HCT116 (cell line): Measurements from ENCODE around the gene BTBD16. TPM values are rescaled to one million over a fixed set of nuclear protein-coding genes. Genes with fewer than 3 reads are reported as not detected.

ENCODE experiments used
- ATAC-seq: fragments of 200-7000 bp; cut with Tn5 transposase; 2 replicates; pipeline ENCODE4 v1.9.1; 2020; ENCODE audit warnings: mild to moderate bottlenecking, moderate library complexity
- BruUV-seq: library from RNA; stranded (reverse); fragments of 400-500 nt; replicated peaks from 2 replicates; lab custom pipeline; 2021; lab: Mats Ljungman, UMichigan
- CTCF ChIA-PET: fragments of 300-600 bp; sonication (Branson Sonifier 250); formaldehyde crosslinking; loops from one replicate; lab custom pipeline; 2021; ENCODE audit warnings: antibody characterized with exemption; lab: Charles Lee
- POLR2A ChIA-PET: fragments of 300-600, 350-600 bp; sonication (Branson Sonifier 250); formaldehyde crosslinking; loops from one replicate; lab custom pipeline; 2021; ENCODE audit warnings: antibody characterized with exemption; lab: Charles Lee
- RAD21 ChIA-PET, 2 experiments: fragments of 300-600 bp; sonication (Branson Sonifier 250); formaldehyde crosslinking; loops; one replicate each; lab custom pipeline; 2023; ENCODE audit warnings: low total read pairs in 2 of 2; ENCODE audit not compliant: uncharacterized antibody in 2 of 2, unreplicated experiment in 2 of 2, low non-redundant PET in 1 of 2; lab: Charles Lee
- DNase-seq: peaks from one replicate; pipeline ENCODE4 v3.0.0-alpha.2; 2010; ENCODE audit warnings: low read depth, low spot score
- H2AFZ ChIP-seq: fragments of 200-600 bp; shearing (Covaris generic), sonication (generic); 2 replicates; pipeline ENCODE4 v1.6.1; 2017; ENCODE audit warnings: low read depth, mixed run types, mixed read lengths, antibody characterized with exemption, low read length; ENCODE audit not compliant: poor library complexity, severe bottlenecking
- H3K27ac ChIP-seq: 2 replicates; pipeline ENCODE4 v1.5.1; 2012; ENCODE audit warnings: low read depth, low read length
- H3K27me3 ChIP-seq: fragments of 200-600 bp; sonication (generic); 2 replicates; pipeline ENCODE4 v1.6.1; 2016; ENCODE audit warnings: mixed run types, low read length, mixed read lengths; ENCODE audit not compliant: insufficient read depth
- H3K36me3 ChIP-seq, 2 experiments: fragments of 200-500 bp in 1 of 2; fragments of 200-600 bp in 1 of 2; sonication (Bioruptor generic) in 1 of 2; sonication (generic) in 1 of 2; 2 replicates each; pipeline versions ENCODE4 v1.5.1 to v1.6.1; 2014 to 2016; ENCODE audit warnings: low read length in 2 of 2, inconsistent platforms in 1 of 2, mixed read lengths in 1 of 2, mixed run types in 1 of 2; ENCODE audit not compliant: insufficient read depth in 2 of 2, control insufficient read depth in 1 of 2
- H3K4me1 ChIP-seq, 2 experiments: fragments of 200-600 bp in 1 of 2; sonication (generic) in 1 of 2; 2 replicates each; pipeline versions ENCODE4 v1.5.1 to v1.6.1; 2012 to 2017; ENCODE audit warnings: low read length in 2 of 2, inconsistent platforms in 1 of 2, mild to moderate bottlenecking in 1 of 2, mixed read lengths in 1 of 2, mixed run types in 1 of 2, moderate library complexity in 1 of 2; ENCODE audit not compliant: insufficient read depth in 2 of 2, control insufficient read depth in 1 of 2
- H3K4me2 ChIP-seq: fragments of 200-600 bp; sonication (generic); 2 replicates; pipeline ENCODE4 v1.6.1; 2017; ENCODE audit warnings: mixed run types, low read length, mixed read lengths
- H3K4me3 ChIP-seq, 2 experiments: fragments of 200-600 bp in 1 of 2; sonication (generic) in 1 of 2; replicated peaks in 1 of 2; 2 replicates each; pipeline ENCODE4 v1.5.1; 2011 to 2016; ENCODE audit warnings: low read length in 2 of 2, control low read depth in 1 of 2, low read depth in 1 of 2, mild to moderate bottlenecking in 1 of 2, mixed read lengths in 1 of 2, mixed run types in 1 of 2
- H3K79me2 ChIP-seq: fragments of 200-600 bp; sonication (generic); 2 replicates; pipeline ENCODE4 v1.6.1; 2017; ENCODE audit warnings: mild to moderate bottlenecking, mixed run types, low read length, moderate library complexity, mixed read lengths; ENCODE audit not compliant: insufficient read depth
- H3K9ac ChIP-seq: fragments of 200-600 bp; sonication (generic); 2 replicates; pipeline ENCODE4 v1.6.1; 2016; ENCODE audit warnings: low read length, mixed read lengths
- H3K9me2 ChIP-seq: fragments of 200-600 bp; sonication (generic), shearing (Covaris generic); 2 replicates; pipeline ENCODE4 v1.6.1; 2017; ENCODE audit warnings: mixed run types, mild to moderate bottlenecking, moderate library complexity; ENCODE audit not compliant: insufficient read depth
- H3K9me3 ChIP-seq, 2 experiments: fragments of 200-500 bp in 1 of 2; fragments of 200-600 bp in 1 of 2; sonication (Bioruptor generic) in 1 of 2; sonication (generic) in 1 of 2; 2 replicates each; pipeline ENCODE4 v1.6.1; 2014 to 2017; ENCODE audit warnings: low read length in 2 of 2, mixed read lengths in 2 of 2, inconsistent platforms in 1 of 2, low read depth in 1 of 2, mild to moderate bottlenecking in 1 of 2, mixed run types in 1 of 2, moderate library complexity in 1 of 2; ENCODE audit not compliant: control insufficient read depth in 1 of 2, insufficient read depth in 1 of 2
- H4K20me1 ChIP-seq: fragments of 200-600 bp; sonication (generic), shearing (Covaris generic); 2 replicates; pipeline ENCODE4 v1.6.1; 2017; ENCODE audit warnings: mixed run types, mild to moderate bottlenecking, moderate library complexity; ENCODE audit not compliant: insufficient read depth
- CEBPB ChIP-seq: IDR thresholded peaks from 2 replicates; pipeline ENCODE4 v1.6.1; 2012; ENCODE audit warnings: low read depth
- EGR1 ChIP-seq: IDR thresholded peaks from 2 replicates; pipeline ENCODE4 v1.6.1; 2012; ENCODE audit warnings: low read depth
- ELF1 ChIP-seq: IDR thresholded peaks from 2 replicates; pipeline ENCODE4 v1.6.1; 2012; ENCODE audit warnings: low read depth, borderline replicate concordance
- FOSL1 ChIP-seq: IDR thresholded peaks from 2 replicates; pipeline ENCODE4 v1.6.1; 2012; ENCODE audit warnings: low read depth
- POLR2A ChIP-seq: IDR thresholded peaks from 2 replicates; pipeline ENCODE4 v1.7.0; 2011; ENCODE audit warnings: borderline replicate concordance; ENCODE audit not compliant: insufficient read depth, insufficient read length; ENCODE audit errors: extremely low read depth
- TCF7L2 ChIP-seq: IDR thresholded peaks from 2 replicates; pipeline ENCODE4 v1.7.0; 2011; ENCODE audit warnings: borderline replicate concordance, inconsistent platforms; ENCODE audit not compliant: insufficient read depth, insufficient read length; ENCODE audit errors: extremely low read depth
- intact Hi-C: fragments of 100-400 bp; cut with micrococcal nuclease; formaldehyde crosslinking; loops from 2 replicates; pipeline ENCODE4 v1.10.0; 2022
- total RNA-seq: library from RNA; stranded (reverse); gene quantifications from one replicate; pipeline ENCODE4 v1.2.1, GENCODE V29; 2021; ENCODE audit not compliant: unreplicated experiment
- TF ChIP-seq, protein P1 (sequence below): IDR thresholded peaks from 2 replicates; pipeline ENCODE4 v1.6.1; 2011; ENCODE audit warnings: mild to moderate bottlenecking, low read length, moderate library complexity; ENCODE audit not compliant: insufficient replicate concordance; ENCODE audit errors: extremely low read depth
- TF ChIP-seq, protein P2 (sequence below): IDR thresholded peaks from 2 replicates; pipeline ENCODE4 v1.6.1; 2012

BTBD16 gene
- total RNA-seq, 1 experiment from 2014 or later: 0.27 TPM

GRCh38 chr10:122264931-122265330 lies 6.2 kb upstream of the BTBD16 start:
- ChIA-PET CTCF (interaction anchor here (1.3 kb wide), 1 partner anchor 213 kb away, joined by 4 read pairs; no protein-coding TSS in a partner anchor), RAD21 (no interaction called here), POLR2A (no interaction called here)
- Histone ChIP-seq H3K27ac (no peak overlapping the region), H3K27me3 (no peaks in the 10 kb centered on the region), H3K9me3 (peaks cover 7 to 8% of the 10 kb centered on the region in 2 experiments; a peak in 2 of 4 replicates), H3K4me3 (no peak overlapping the region), H3K9me2 (no peaks in the 10 kb centered on the region), H3K36me3 (no peaks in the 10 kb centered on the region), H3K4me1 (peaks cover 0 to 16% of the 10 kb centered on the region in 2 experiments; a peak in 2 of 4 replicates), H3K79me2 (no peaks in the 10 kb centered on the region), H2AFZ (no peak overlapping the region), H4K20me1 (no peaks in the 10 kb centered on the region), H3K9ac (no peak overlapping the region), H3K4me2 (no peak overlapping the region)
- no peak for DNase-seq
- ATAC-seq: no peak
- intact Hi-C loops: loop anchor here (5.0 kb wide), 1 partner anchor 213 kb away; no protein-coding TSS in a partner anchor
- TF ChIP-seq FOSL1: no peak
- TF ChIP-seq, protein P1, sequence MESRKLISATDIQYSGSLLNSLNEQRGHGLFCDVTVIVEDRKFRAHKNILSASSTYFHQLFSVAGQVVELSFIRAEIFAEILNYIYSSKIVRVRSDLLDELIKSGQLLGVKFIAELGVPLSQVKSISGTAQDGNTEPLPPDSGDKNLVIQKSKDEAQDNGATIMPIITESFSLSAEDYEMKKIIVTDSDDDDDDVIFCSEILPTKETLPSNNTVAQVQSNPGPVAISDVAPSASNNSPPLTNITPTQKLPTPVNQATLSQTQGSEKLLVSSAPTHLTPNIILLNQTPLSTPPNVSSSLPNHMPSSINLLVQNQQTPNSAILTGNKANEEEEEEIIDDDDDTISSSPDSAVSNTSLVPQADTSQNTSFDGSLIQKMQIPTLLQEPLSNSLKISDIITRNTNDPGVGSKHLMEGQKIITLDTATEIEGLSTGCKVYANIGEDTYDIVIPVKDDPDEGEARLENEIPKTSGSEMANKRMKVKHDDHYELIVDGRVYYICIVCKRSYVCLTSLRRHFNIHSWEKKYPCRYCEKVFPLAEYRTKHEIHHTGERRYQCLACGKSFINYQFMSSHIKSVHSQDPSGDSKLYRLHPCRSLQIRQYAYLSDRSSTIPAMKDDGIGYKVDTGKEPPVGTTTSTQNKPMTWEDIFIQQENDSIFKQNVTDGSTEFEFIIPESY: no peak
- no peak for TF ChIP-seq EGR1
- TF ChIP-seq CEBPB: no peak
- TF ChIP-seq ELF1: no peak
- TF ChIP-seq, protein P2, sequence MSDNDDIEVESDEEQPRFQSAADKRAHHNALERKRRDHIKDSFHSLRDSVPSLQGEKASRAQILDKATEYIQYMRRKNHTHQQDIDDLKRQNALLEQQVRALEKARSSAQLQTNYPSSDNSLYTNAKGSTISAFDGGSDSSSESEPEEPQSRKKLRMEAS: no peak
- no TSS peak for BruUV-seq

GRCh38 chr10:122265896-122266295 lies 5.2 kb upstream of the BTBD16 start:
- no peak for DNase-seq
- Histone ChIP-seq H3K9me3 (peaks cover 7 to 8% of the 10 kb centered on the region in 2 experiments; a peak in 2 of 4 replicates), H3K9ac (no peak overlapping the region), H2AFZ (no peak overlapping the region), H3K9me2 (no peaks in the 10 kb centered on the region), H3K27me3 (no peaks in the 10 kb centered on the region), H3K4me1 (peaks cover 0 to 16% of the 10 kb centered on the region in 2 experiments; a peak in 2 of 4 replicates), H3K4me2 (no peak overlapping the region), H3K79me2 (no peaks in the 10 kb centered on the region), H3K27ac (no peak overlapping the region), H4K20me1 (no peaks in the 10 kb centered on the region), H3K36me3 (no peaks in the 10 kb centered on the region), H3K4me3 (no peak overlapping the region)
- BruUV-seq: no TSS peak
- no peak for TF ChIP-seq POLR2A
- TF ChIP-seq ELF1: no peak
- no peak for TF ChIP-seq TCF7L2
- intact Hi-C loops: loop anchor here (5.0 kb wide), 1 partner anchor 214 kb away; no protein-coding TSS in a partner anchor
- POLR2A ChIA-PET: no interaction called here
- RAD21 ChIA-PET: no interaction called here
- CTCF ChIA-PET: no interaction called here
- ATAC-seq: no peak
